Lung (tissue), 12 donors: Measurements from ENCODE around the gene SALL3. TPM values are rescaled to one million over a fixed set of nuclear protein-coding genes. Genes with fewer than 3 reads are reported as not detected.

Experiments used
- ATAC-seq: fragments of 200-7000 bp; cut with Tn5 transposase; one replicate; pipeline ENCODE4 v1.9.1; 2020; ENCODE audit warnings: moderate number of reproducible peaks; ENCODE audit not compliant: insufficient read depth, low FRiP score
- DNase-seq, 3 donors: peaks; one replicate each; pipeline ENCODE4 v3.0.0-alpha.2; 2013 to 2017
- H3K27ac ChIP-seq, 2 donors: one replicate each; pipeline ENCODE4 v1.5.1; 2013; ENCODE audit warnings: mild to moderate bottlenecking in 2 of 2, moderate library complexity in 2 of 2, control low read depth in 1 of 2, inconsistent platforms in 1 of 2, low read depth in 1 of 2, low read length in 1 of 2
- H3K27me3 ChIP-seq, 3 donors: one replicate each; pipeline ENCODE4 v1.5.1; 2013; ENCODE audit warnings: low read length in 2 of 3; ENCODE audit not compliant: control insufficient read depth in 3 of 3, insufficient read depth in 3 of 3
- H3K36me3 ChIP-seq, 4 donors: one replicate each; pipeline ENCODE4 v1.5.1; 2013; ENCODE audit warnings: low read length in 4 of 4, mild to moderate bottlenecking in 1 of 4, moderate library complexity in 1 of 4; ENCODE audit not compliant: control insufficient read depth in 4 of 4, insufficient read depth in 4 of 4
- H3K4me1 ChIP-seq, 5 donors: one replicate each; pipeline ENCODE4 v1.5.1; 2013; ENCODE audit warnings: low read length in 5 of 5, mild to moderate bottlenecking in 2 of 5, moderate library complexity in 1 of 5; ENCODE audit not compliant: control insufficient read depth in 5 of 5, insufficient read depth in 5 of 5
- H3K4me3 ChIP-seq: one replicate; pipeline ENCODE4 v1.5.1; 2013; ENCODE audit warnings: mild to moderate bottlenecking, control low read depth, moderate library complexity
- H3K9ac ChIP-seq, 2 donors: one replicate each; pipeline ENCODE4 v1.5.1; 2013; ENCODE audit warnings: low read length in 2 of 2, control low read depth in 1 of 2; ENCODE audit not compliant: insufficient read depth in 1 of 2
- H3K9me3 ChIP-seq, 4 donors: one replicate each; pipeline ENCODE4 v1.5.1; 2013; ENCODE audit warnings: low read length in 3 of 4, mild to moderate bottlenecking in 1 of 4, moderate library complexity in 1 of 4; ENCODE audit not compliant: control insufficient read depth in 4 of 4, insufficient read depth in 3 of 4
- WGBS, 2 donors: extraction: QIAGEN DNeasy Blood & Tissue Kit; methylation state at CpG; one replicate each; pipeline ENCODE4 v1.1.7; 2013; 5-methylcytosine and 5-hydroxymethylcytosine counted together
- polyA plus RNA-seq, 2 donors: library from polyadenylated mRNA; stranded (reverse); fragments of 200-250 nt; gene quantifications; one replicate each; pipeline ENCODE4 v1.2.1, GENCODE V29; 2013
- total RNA-seq, 2 donors: library from RNA; depleted of rRNA in 1 of 2; stranded (reverse); fragments of >200 nt in 1 of 2; gene quantifications; one replicate each; pipeline ENCODE4 v1.2.1, GENCODE V29; 2014 to 2021
- TF ChIP-seq, protein P1 (sequence below): IDR thresholded peaks from 2 replicates; pipeline ENCODE4 v1.5.1; 2012; ENCODE audit warnings: mild to moderate bottlenecking; ENCODE audit errors: control extremely low read depth, extremely low read depth
- donor health status: control.
- donor health status: control.
- donor health status: Bipolar disorder and iron deficiency.
- donor health status: healthy.
- donor health status: DM: yes; HTN: yes; CAD: no.

Gene SALL3
- total and polyA plus RNA-seq, 4 donors = 0.28 TPM; not detected in 3

DNA sequence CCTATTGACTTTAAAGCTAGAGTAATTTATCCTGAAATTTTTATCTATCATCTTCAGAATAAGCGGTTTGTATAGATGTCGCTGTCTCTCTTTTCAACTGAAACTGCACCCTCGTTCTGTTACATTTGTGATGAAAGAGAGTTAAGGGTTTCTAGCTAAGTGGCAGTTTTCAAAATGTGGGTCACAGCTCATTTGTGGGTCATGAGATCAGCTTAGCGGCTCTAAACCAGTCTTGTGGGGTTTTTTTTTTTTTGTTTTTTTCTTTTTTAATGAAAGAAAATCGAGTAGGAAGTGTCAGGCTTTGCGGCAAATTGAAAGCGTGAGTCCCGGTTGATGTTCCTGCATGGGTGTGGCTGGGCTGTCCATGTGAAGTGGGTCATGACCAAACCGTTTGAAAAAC lies 31.2 kb downstream of the SALL3 start:
- H3K27me3 ChIP-seq = peaks cover 0 to 4% (median 2%) of the 10 kb centered on the region in 3 donors
- H3K4me1 ChIP-seq = no peaks in the 10 kb centered on the region
- peaks cover 0 to 16% (median 0%) of the 10 kb centered on the region in 4 donors for H3K9me3 ChIP-seq
- 70 to 80% methylated on average over 9 of the region's 9 CpGs for WGBS, 2 donors
- ATAC-seq (no peak), DNase-seq (peak in 2 of 3 donors; percentile 4 to 25)
- no peak overlapping the region for H3K4me3 ChIP-seq
- TF ChIP-seq, protein P1, sequence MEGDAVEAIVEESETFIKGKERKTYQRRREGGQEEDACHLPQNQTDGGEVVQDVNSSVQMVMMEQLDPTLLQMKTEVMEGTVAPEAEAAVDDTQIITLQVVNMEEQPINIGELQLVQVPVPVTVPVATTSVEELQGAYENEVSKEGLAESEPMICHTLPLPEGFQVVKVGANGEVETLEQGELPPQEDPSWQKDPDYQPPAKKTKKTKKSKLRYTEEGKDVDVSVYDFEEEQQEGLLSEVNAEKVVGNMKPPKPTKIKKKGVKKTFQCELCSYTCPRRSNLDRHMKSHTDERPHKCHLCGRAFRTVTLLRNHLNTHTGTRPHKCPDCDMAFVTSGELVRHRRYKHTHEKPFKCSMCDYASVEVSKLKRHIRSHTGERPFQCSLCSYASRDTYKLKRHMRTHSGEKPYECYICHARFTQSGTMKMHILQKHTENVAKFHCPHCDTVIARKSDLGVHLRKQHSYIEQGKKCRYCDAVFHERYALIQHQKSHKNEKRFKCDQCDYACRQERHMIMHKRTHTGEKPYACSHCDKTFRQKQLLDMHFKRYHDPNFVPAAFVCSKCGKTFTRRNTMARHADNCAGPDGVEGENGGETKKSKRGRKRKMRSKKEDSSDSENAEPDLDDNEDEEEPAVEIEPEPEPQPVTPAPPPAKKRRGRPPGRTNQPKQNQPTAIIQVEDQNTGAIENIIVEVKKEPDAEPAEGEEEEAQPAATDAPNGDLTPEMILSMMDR = no peak
- H3K27ac ChIP-seq = no peak overlapping the region
- no peak overlapping the region for H3K9ac ChIP-seq
- H3K36me3 ChIP-seq = no peaks in the 10 kb centered on the region

- no peak overlapping the region for H3K4me3 ChIP-seq
- no peak for ATAC-seq
- no peaks in the 10 kb centered on the region for H3K36me3 ChIP-seq
- whole genome bisulfite sequencing, 2 donors = 83 to 84% methylated on average over 17 of the region's 17 CpGs
- DNase-seq = no peak
- no peak overlapping the region for H3K9ac ChIP-seq
- H3K4me1 ChIP-seq = no peaks in the 10 kb centered on the region
- H3K9me3 ChIP-seq = peaks cover 0 to 16% (median 0%) of the 10 kb centered on the region in 4 donors
- no peak overlapping the region for H3K27ac ChIP-seq
- TF ChIP-seq, protein P1 = no peak
- peaks cover 0 to 4% (median 2%) of the 10 kb centered on the region in 3 donors for H3K27me3 ChIP-seq
Measured at GRCh38 chr18:79011300-79011870, 31.8 kb downstream of the SALL3 start.

GRCh38 chr18:79013869-79014268 lies 34.3 kb downstream of the SALL3 start:
- ATAC-seq (no peak), DNase-seq (peak in 1 of 3 donors; percentile 6)
- H3K27ac ChIP-seq = no peak overlapping the region
- TF ChIP-seq, protein P1 = no peak
- peaks cover 0 to 5% (median 0%) of the 10 kb centered on the region in 4 donors for H3K9me3 ChIP-seq
- no peak overlapping the region for H3K4me3 ChIP-seq
- no peaks in the 10 kb centered on the region for H3K36me3 ChIP-seq
- no peaks in the 10 kb centered on the region for H3K4me1 ChIP-seq
- WGBS, 2 donors = 63 to 68% methylated on average over 10 of the region's 10 CpGs
- peaks cover 0 to 4% (median 2%) of the 10 kb centered on the region in 3 donors for H3K27me3 ChIP-seq
- H3K9ac ChIP-seq = no peak overlapping the region

- no peak overlapping the region for H3K4me3 ChIP-seq
- no peak overlapping the region for H3K9ac ChIP-seq
- no peak for DNase-seq
- no peaks in the 10 kb centered on the region for H3K4me1 ChIP-seq
- H3K9me3 ChIP-seq = peaks cover 0 to 9% (median 0%) of the 10 kb centered on the region in 4 donors
- WGBS, 2 donors = 84 to 87% methylated on average over 10 to 12 of the region's 12 CpGs
- H3K27me3 ChIP-seq = no peaks in the 10 kb centered on the region
- no peak for ATAC-seq
- TF ChIP-seq, protein P1 = no peak
- no peak overlapping the region for H3K27ac ChIP-seq
- H3K36me3 ChIP-seq = no peaks in the 10 kb centered on the region
Measured at GRCh38 chr18:79018911-79019310, 39.3 kb downstream of the SALL3 start.
